Uterus (tissue), 4 donors: Measurements from ENCODE around the gene NUDT1. TPM values are rescaled to one million over a fixed set of nuclear protein-coding genes. Genes with fewer than 3 reads are reported as not detected.

Experiments used
- DNase-seq, 2 donors: peaks; one replicate each; pipeline ENCODE4 v3.0.0-alpha.2; 2019 to 2020
- H3K27ac ChIP-seq, 2 donors: fragments of 200-600 bp; sonication (generic); 1 replicate in 1 of 2; 2 replicates in 1 of 2; pipeline ENCODE4 v1.5.1; 2016 to 2018
- H3K27me3 ChIP-seq, 2 donors: fragments of 200-600 bp; sonication (generic); one replicate each; pipeline ENCODE4 v1.5.1; 2018 to 2019; ENCODE audit warnings: control low read depth in 1 of 2
- H3K36me3 ChIP-seq, 2 donors: fragments of 200-600 bp; sonication (generic); one replicate each; pipeline ENCODE4 v1.5.1; 2019; ENCODE audit warnings: control low read depth in 1 of 2
- H3K4me1 ChIP-seq, 2 donors: fragments of 200-600 bp; sonication (generic); one replicate each; pipeline ENCODE4 v1.5.1; 2018 to 2019; ENCODE audit warnings: control low read depth in 1 of 2
- H3K4me3 ChIP-seq, 2 donors: fragments of 200-600 bp; sonication (generic); 1 replicate in 1 of 2; 2 replicates in 1 of 2; pipeline ENCODE4 v1.5.1; 2018 to 2019; ENCODE audit warnings: mild to moderate bottlenecking in 1 of 2
- H3K9me3 ChIP-seq, 2 donors: fragments of 200-600 bp; sonication (generic); one replicate each; pipeline ENCODE4 v1.5.1; 2019; ENCODE audit warnings: control low read depth in 1 of 2
- POLR2A ChIP-seq, 2 donors: fragments of 450-650 bp; IDR thresholded peaks; one replicate each; pipeline ENCODE4 v1.6.1; 2016; ENCODE audit warnings: antibody characterized with exemption in 2 of 2, mild to moderate bottlenecking in 1 of 2, moderate library complexity in 1 of 2
- intact Hi-C: fragments of 100-400 bp; cut with DNase I; formaldehyde crosslinking; loops from one replicate; pipeline ENCODE4 v1.15.1; 2023; ENCODE audit warnings: low total_unique reads
- total RNA-seq, 4 donors: library from RNA; depleted of rRNA in 3 of 4; stranded (reverse); fragments of >200 nt in 3 of 4; gene quantifications; one replicate each; pipeline versions ENCODE4 v1.1.0 to v1.2.4, GENCODE V29; 2014 to 2023
- TF ChIP-seq, protein P1 (sequence below), 4 experiments: fragments of 200-600 bp in 2 of 4; fragments of 450-650 bp in 2 of 4; sonication (generic) in 2 of 4; IDR thresholded peaks; one replicate each; pipeline ENCODE4 v1.5.1; 2016 to 2019; ENCODE audit warnings: antibody characterized with exemption in 4 of 4, mild to moderate bottlenecking in 2 of 4, moderate library complexity in 1 of 4
- donor health status: DM: yes; HTN: yes; CAD: no.

Gene NUDT1
- total RNA-seq, 4 donors from 2014 or later: 2.4 to 13.1 (median 7.6) TPM; not detected in 1

DNA sequence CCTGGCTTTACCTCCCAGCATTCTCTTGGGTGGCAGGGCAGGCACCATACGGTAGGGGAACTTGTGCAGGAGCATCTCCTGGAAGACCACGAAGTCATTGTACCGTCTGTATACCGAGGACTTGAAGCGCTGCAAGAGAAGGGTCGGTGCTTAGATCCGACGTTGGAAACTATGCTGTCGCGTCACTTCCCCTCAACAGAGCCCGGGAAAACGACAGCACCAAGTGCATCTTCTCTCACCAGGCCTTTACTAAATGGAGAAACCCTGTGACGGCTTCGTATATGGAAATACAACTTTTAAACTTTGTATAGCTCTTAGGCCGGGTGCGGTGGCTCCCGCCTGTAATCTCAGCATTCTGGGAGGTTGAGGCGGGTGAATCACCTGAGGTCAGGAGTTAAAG, 33.1 kb downstream of the NUDT1 start:
- DNase-seq: no peak
- intact Hi-C loops: no loop called here
- Histone ChIP-seq H3K4me1 (no peaks in the 10 kb centered on the region), H3K27me3 (no peaks in the 10 kb centered on the region), H3K4me3 (no peak overlapping the region), H3K9me3 (no peaks in the 10 kb centered on the region), H3K36me3 (no peaks in the 10 kb centered on the region), H3K27ac (no peak overlapping the region)
- TF ChIP-seq, protein P1, sequence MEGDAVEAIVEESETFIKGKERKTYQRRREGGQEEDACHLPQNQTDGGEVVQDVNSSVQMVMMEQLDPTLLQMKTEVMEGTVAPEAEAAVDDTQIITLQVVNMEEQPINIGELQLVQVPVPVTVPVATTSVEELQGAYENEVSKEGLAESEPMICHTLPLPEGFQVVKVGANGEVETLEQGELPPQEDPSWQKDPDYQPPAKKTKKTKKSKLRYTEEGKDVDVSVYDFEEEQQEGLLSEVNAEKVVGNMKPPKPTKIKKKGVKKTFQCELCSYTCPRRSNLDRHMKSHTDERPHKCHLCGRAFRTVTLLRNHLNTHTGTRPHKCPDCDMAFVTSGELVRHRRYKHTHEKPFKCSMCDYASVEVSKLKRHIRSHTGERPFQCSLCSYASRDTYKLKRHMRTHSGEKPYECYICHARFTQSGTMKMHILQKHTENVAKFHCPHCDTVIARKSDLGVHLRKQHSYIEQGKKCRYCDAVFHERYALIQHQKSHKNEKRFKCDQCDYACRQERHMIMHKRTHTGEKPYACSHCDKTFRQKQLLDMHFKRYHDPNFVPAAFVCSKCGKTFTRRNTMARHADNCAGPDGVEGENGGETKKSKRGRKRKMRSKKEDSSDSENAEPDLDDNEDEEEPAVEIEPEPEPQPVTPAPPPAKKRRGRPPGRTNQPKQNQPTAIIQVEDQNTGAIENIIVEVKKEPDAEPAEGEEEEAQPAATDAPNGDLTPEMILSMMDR (IDR thresholded peaks at IDR 0.05): no peak
- no peak for TF ChIP-seq POLR2A (IDR thresholded peaks at IDR 0.05)

- no peak overlapping the region for H3K27ac ChIP-seq
- TF ChIP-seq, protein P1 (IDR thresholded peaks at IDR 0.05): no peak
- TF ChIP-seq POLR2A (IDR thresholded peaks at IDR 0.05): no peak
- H3K9me3 ChIP-seq: no peaks in the 10 kb centered on the region
- H3K27me3 ChIP-seq: no peaks in the 10 kb centered on the region
- no peaks in the 10 kb centered on the region for H3K36me3 ChIP-seq
- no peak for DNase-seq
- no peaks in the 10 kb centered on the region for H3K4me1 ChIP-seq
- no peak overlapping the region for H3K4me3 ChIP-seq
- intact Hi-C loops: no loop called here
Measured at GRCh38 chr7:2276107-2276506, 34.1 kb downstream of the NUDT1 start.

DNA sequence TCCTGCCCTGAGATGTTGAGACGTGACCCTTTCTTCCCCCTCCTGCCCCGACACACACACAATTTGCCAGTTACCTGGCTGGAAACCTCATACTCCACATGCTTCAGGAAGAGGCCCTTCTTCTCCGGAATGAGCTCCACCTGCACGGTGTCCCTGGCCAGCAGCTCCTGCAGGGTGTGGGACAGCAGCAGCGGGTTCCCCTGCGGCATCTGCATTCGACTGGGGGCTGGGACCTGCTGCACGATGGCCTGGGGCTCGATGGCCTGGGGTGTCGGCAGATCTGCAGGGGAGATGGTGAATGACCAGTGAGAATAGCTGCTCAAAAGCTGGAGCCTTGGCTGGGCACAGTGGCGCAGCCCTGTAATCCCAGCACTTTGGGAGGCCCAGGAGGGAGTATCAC, 36.0 kb downstream of the NUDT1 start:
- intact Hi-C loops: no loop called here
- H3K36me3 ChIP-seq: no peaks in the 10 kb centered on the region
- no peaks in the 10 kb centered on the region for H3K9me3 ChIP-seq
- H3K4me3 ChIP-seq: no peak overlapping the region
- DNase-seq: no peak
- no peaks in the 10 kb centered on the region for H3K27me3 ChIP-seq
- no peak for TF ChIP-seq POLR2A (IDR thresholded peaks at IDR 0.05)
- TF ChIP-seq, protein P1 (IDR thresholded peaks at IDR 0.05): no peak
- peaks cover 0 to 5% of the 10 kb centered on the region in 2 donors for H3K4me1 ChIP-seq
- H3K27ac ChIP-seq: no peak overlapping the region

- peak overlapping the region in 1 of 2 donors; percentile 44 for H3K27ac ChIP-seq
- TF ChIP-seq, protein P1 (IDR thresholded peaks at IDR 0.05): no peak
- no peak for TF ChIP-seq POLR2A (IDR thresholded peaks at IDR 0.05)
- no peaks in the 10 kb centered on the region for H3K27me3 ChIP-seq
- no peak for DNase-seq
- no peak overlapping the region for H3K4me3 ChIP-seq
- H3K9me3 ChIP-seq: no peaks in the 10 kb centered on the region
- peaks cover 0 to 5% of the 10 kb centered on the region in 2 donors for H3K4me1 ChIP-seq
- no peaks in the 10 kb centered on the region for H3K36me3 ChIP-seq
- intact Hi-C loops: no loop called here
Measured at GRCh38 chr7:2279896-2280295, 37.9 kb downstream of the NUDT1 start.

DNA sequence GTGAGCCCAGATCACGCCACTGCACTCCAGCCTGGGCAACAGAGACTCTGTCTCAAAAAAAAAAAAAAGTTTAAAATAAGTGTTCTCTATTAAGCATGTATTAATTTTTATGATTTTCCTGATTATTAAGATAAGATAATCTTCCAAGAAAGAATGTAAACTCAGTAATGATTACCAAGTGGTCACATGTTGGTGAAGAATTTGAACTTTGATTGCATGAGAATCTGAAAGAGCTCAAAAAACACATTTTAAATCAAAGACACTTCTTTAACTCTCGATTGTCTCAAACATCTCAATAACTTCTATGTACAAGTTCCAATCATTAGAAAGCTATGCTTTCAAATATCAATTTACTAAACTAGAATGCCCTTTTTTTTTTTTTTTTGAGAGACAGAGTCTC, 38.4 kb downstream of the NUDT1 start:
- TF ChIP-seq POLR2A (IDR thresholded peaks at IDR 0.05): no peak
- TF ChIP-seq, protein P1 (IDR thresholded peaks at IDR 0.05): no peak
- no peak for DNase-seq
- H3K27ac ChIP-seq: peak overlapping the region in 1 of 2 donors; percentile 44
- intact Hi-C loops: no loop called here
- H3K27me3 ChIP-seq: no peaks in the 10 kb centered on the region
- no peaks in the 10 kb centered on the region for H3K36me3 ChIP-seq
- H3K4me1 ChIP-seq: peaks cover 0 to 5% of the 10 kb centered on the region in 2 donors
- no peaks in the 10 kb centered on the region for H3K9me3 ChIP-seq
- H3K4me3 ChIP-seq: no peak overlapping the region
